ENCODE data around the gene CLCN5.

Gene CLCN5

DNA sequence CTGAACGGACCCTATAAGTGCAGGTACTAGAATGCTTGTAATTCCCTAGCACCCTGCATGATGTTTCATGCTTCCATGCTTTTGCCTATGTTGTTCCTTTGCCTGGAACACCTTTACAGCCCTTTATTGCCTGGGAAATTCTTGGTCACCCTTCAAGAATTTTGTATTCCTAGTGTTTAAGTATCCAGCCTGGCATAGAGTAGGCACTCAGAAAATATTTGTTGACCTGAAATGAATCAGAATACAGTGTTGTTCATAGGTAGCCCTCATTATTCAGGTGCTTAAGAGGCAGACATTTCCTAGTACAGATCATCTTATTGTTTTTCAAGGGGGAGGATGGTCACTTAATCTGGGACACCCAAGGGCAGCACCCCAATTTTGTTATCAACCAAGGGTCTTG, 203.1 kb downstream of the CLCN5 start:
- peaks cover 2% of the 10 kb centered on the region for H3K27me3 ChIP-seq (ENCODE audit: insufficient read depth, low read length, poor library complexity)
- H2AFZ ChIP-seq (ENCODE audit: low read depth, low read length) = no peak overlapping the region
- no peaks in the 10 kb centered on the region for H3K79me2 ChIP-seq (ENCODE audit: insufficient read depth, low read length)
- ATAC-seq (ENCODE audit: insufficient read depth, low read depth) (no peak), DNase-seq (no peak)
- H3K9me3 ChIP-seq (ENCODE audit: insufficient read depth, low read length, severe bottlenecking) = no peaks in the 10 kb centered on the region
- no peaks in the 10 kb centered on the region for H4K20me1 ChIP-seq (ENCODE audit: insufficient read depth, low read length)
- TF ChIP-seq, protein P1, sequence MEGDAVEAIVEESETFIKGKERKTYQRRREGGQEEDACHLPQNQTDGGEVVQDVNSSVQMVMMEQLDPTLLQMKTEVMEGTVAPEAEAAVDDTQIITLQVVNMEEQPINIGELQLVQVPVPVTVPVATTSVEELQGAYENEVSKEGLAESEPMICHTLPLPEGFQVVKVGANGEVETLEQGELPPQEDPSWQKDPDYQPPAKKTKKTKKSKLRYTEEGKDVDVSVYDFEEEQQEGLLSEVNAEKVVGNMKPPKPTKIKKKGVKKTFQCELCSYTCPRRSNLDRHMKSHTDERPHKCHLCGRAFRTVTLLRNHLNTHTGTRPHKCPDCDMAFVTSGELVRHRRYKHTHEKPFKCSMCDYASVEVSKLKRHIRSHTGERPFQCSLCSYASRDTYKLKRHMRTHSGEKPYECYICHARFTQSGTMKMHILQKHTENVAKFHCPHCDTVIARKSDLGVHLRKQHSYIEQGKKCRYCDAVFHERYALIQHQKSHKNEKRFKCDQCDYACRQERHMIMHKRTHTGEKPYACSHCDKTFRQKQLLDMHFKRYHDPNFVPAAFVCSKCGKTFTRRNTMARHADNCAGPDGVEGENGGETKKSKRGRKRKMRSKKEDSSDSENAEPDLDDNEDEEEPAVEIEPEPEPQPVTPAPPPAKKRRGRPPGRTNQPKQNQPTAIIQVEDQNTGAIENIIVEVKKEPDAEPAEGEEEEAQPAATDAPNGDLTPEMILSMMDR (IDR thresholded peaks at IDR 0.05; ENCODE audit: borderline replicate concordance, extremely low read depth, low read length, poor library complexity, severe bottlenecking) = no peak
- TF ChIP-seq EZH2 (IDR thresholded peaks at IDR 0.05; ENCODE audit: borderline replicate concordance, low read depth, low read length, severe bottlenecking) = no peak
- no peak overlapping the region for H3K27ac ChIP-seq (ENCODE audit: low read length)
- no peak overlapping the region for H3K4me2 ChIP-seq (ENCODE audit: insufficient read depth, low read length)
- no peaks in the 10 kb centered on the region for H3K4me1 ChIP-seq (ENCODE audit: insufficient read depth, low read length)
- no peaks in the 10 kb centered on the region for H3K36me3 ChIP-seq (ENCODE audit: insufficient read depth, low read length)
- H3K4me3 ChIP-seq (ENCODE audit: low read depth in 1 of 2, low read length in 2 of 2) = no peak overlapping the region
- H3K9ac ChIP-seq (ENCODE audit: low read depth, low read length) = no peak overlapping the region

DNA sequence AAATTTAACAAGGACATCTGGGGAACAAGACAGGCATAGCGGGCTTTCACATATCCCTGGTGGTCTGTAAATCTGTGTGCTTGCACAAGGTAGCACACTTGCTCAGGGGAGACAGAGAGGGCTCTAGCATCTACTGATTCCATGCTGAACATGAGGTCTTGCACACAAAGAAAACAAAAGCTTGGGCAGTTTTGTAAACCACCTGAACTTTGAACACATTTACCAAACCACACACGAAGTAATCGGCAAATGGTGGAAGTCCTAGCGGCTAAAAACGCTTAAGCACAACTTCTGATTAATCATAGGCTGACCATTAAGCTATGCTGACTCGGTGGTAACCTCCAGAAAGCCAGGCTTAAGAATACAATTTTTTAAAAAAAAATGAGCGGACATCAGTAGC, 225.6 kb downstream of the CLCN5 start:
- Histone ChIP-seq H3K4me1 (ENCODE audit: insufficient read depth, low read length) (no peaks in the 10 kb centered on the region), H3K9me3 (ENCODE audit: insufficient read depth, low read length, severe bottlenecking) (no peaks in the 10 kb centered on the region), H3K79me2 (ENCODE audit: insufficient read depth, low read length) (no peaks in the 10 kb centered on the region), H3K4me2 (ENCODE audit: insufficient read depth, low read length) (no peak overlapping the region), H3K9ac (ENCODE audit: low read depth, low read length) (no peak overlapping the region), H2AFZ (ENCODE audit: low read depth, low read length) (no peak overlapping the region), H3K4me3 (ENCODE audit: low read depth in 1 of 2, low read length in 2 of 2) (no peak overlapping the region), H3K36me3 (ENCODE audit: insufficient read depth, low read length) (no peaks in the 10 kb centered on the region), H3K27me3 (ENCODE audit: insufficient read depth, low read length, poor library complexity) (no peaks in the 10 kb centered on the region), H3K27ac (ENCODE audit: low read length) (no peak overlapping the region), H4K20me1 (ENCODE audit: insufficient read depth, low read length) (no peaks in the 10 kb centered on the region)
- no peak for ATAC-seq (ENCODE audit: insufficient read depth, low read depth)
- TF ChIP-seq, protein P1 (IDR thresholded peaks at IDR 0.05; ENCODE audit: borderline replicate concordance, extremely low read depth, low read length, poor library complexity, severe bottlenecking) = no peak
- no peak for TF ChIP-seq EZH2 (IDR thresholded peaks at IDR 0.05; ENCODE audit: borderline replicate concordance, low read depth, low read length, severe bottlenecking)
- no peak for DNase-seq

Data from DND-41 (cell line).